Superior temporal gyrus (tissue), 1 donor: Measurements from ENCODE around the gene EXOSC5.
"Not testable (repeated sequence)": the region's sequence is repeated elsewhere in the genome, so short reads cannot be mapped to it uniquely, and the experiment has no call there.

ENCODE experiments used
- DNase-seq: peaks from one replicate; pipeline ENCODE4 v3.0.0-alpha.2; 2016; ENCODE audit errors: extremely low spot score

The EXOSC5 gene

DNA sequence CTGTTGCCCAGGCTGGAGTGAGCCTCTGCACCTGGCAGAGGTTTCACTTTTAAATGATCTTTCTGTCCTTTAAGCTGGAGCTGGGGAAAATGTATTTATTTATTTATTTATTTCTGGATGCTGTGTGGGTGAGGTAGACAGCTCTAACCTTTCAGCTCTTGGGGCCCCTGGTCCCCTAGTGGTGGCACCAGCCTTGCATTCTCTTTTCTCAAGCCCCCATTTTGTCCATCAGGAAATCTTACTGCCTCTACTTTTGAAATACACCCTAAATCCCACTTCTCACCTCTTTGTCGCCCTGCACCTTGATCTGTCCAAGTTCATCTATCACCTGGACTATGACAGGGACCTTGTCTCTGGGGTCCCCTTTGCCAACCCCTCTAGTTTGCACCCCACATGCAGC lies 31.1 kb downstream of the EXOSC5 start:
- DNase-seq = no peak

DNA sequence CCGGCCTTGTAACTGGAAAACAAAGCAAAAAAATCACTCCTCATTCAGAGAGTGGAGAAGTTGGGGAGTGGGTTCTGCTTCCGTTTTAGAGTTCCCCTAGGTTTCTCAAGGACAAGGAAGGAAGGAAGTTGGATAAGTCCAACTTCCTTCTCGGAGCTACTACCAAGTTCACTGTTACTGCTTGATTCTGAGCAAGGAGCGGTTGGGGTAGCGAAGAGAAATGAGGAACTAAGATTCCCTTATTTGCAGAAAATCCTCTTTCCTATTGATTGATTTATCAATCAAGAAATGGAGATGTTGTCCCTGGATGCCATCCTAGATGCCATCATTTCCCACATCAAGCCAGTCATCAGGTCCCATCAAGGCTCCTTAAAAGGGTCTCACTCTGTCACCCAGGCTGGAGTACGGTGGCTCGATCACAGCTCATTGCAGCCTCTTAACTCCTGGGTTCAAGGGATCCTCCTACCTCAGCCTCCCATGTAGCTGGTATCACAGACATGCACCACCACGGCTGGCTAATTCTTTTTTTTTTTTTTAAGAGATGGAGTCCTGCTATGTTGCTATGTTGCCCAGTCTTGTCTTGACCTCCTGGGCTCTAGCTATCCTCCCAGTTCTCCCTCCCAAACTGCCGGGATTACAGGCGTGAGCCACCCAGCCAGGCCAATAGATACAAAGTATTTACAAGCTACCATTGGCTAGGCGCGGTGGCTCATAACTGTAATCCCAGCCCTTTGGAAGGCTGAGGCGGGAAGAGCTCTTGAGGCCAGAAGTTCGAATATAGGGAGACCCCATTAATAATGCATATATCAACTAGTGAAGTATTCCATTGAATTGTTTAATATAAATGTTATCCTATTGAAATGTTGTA lies 32.4 kb downstream of the EXOSC5 start:
- no peak for DNase-seq

DNA sequence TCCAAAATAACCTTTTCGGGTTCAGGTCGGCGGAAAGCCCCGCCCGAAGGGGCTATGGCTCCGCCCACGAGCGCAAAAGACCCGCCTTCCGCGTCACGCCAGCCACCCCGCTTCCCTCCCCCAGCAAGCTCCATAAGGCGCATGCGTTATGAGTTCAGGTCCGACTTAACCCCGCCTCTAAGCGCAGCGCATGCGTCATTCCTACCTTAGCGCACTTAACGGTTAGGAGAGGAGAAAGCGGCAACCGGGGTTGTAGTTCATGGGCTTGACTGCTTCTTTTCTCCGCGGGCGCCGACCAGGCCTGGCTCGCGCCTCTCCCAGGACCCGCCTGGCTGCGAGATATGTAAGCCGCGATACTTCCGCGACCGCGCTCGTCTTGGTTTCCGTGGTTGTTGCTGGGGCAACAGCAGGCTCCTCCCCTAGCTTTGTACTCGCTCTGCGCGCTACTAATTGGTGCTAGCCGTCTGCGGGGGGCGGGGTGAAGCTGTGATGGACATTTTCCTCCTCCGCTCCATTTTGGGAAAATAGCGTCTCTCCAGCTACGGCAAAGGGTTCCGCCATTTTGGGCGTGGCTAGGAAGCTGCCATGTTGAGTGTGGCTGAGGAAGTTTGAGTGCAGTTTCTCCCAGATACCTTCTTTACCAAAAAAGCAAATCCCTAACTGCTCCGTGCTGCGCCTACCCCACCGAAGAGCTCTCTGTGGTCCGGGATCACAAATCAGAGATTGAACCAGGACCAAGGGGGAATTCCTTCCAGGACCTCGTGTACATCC lies 33.2 kb downstream of the EXOSC5 start, which contains the start of gene B9D2:
Gene B9D2 (minus strand): TSS at position 397 of the 771 bp plus-strand sequence. CDS start 630 bp downstream, outside the sequence.
- DNase-seq = peak; percentile 99

DNA sequence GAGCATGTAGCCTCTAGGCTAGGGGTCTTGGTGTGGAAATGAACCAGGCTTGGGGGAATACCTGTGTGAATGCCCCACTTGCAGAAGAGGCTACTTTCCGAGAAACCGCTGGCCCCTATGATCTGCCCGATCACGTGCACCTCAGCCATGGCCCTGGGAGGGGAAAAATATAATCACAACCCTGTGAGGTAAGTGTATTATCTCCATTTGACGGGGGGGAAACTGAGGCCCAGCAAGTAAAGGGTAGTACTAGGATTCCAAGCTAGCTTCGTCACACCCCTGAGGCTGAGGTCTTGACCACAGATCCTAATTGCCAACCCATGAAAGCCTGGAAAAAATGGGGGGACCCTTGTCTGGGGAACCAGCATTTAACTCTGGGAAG lies 33.8 kb downstream of the EXOSC5 start:
- no peak for DNase-seq

DNA sequence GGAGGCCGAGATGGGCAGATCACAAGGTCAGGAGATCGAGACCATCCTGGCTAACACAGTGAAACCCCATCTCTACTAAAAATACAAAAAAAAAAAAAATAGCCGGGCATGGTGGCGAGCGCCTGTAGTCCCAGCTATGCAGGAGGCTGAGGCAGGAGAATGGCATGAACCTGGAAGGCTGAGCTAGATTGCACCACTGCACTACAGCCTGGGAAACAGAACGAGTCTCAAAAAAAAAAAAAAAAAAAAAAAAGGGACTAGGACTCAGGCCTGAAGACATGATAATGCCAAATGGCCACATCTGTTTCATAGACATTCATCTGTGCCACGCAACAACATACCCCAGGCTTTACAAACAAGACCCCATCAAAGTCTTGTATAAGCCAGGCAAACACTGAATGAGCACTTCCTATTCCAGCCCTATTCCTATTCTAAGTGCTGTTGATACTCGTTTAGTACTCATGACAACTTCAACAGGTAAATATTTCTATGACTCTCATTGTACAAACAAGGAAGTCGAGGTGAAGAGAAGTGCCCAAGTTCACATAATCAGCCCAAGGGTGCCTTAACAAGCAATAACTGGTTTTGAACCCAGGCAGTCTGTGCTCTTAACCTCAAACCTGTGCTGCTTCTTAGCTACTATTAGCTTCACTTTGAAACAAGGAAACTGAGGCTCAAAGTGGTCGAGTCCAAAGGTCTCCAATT lies 34.9 kb downstream of the EXOSC5 start:
- no peak for DNase-seq

DNA sequence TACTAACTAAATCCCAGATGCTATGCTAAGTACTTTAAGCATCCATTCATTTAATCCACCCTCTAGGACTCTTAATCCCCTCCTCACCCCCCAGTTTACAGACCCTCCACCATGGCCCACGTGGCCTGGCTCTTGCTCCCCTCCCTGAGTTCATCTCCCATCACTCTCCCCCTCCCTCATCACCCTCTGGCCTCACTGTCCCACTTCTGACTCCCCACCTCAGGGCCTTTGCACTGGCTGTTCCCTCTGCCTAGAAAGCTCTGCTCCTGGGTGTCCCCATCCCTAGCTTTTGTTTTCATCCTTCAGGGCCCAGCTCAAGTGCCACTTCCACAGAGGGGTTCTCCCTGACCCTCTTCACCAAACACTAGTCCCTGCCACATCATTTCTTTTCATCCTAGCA lies 37.4 kb downstream of the EXOSC5 start:
- DNase-seq = no peak

DNA sequence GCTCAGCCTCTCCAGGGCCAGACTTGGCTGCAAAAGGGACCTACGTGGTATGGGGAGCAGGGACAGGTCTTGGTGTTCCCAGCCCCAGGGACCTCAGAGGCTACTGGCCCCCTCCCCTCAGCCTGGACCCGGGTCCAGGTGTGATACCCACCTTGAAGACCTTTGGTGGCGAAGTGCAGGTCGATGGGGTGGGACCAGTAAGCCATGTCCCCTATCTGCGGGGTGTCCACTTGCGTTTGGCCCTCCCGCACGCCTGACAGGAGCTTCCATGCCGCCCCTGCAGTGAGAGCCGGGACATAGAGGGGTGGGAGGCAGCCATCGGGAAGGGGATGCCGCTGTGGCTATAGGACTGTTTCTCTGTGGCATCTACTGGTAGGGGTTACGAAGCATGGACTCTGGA lies 39.4 kb downstream of the EXOSC5 start:
- no peak for DNase-seq

DNA sequence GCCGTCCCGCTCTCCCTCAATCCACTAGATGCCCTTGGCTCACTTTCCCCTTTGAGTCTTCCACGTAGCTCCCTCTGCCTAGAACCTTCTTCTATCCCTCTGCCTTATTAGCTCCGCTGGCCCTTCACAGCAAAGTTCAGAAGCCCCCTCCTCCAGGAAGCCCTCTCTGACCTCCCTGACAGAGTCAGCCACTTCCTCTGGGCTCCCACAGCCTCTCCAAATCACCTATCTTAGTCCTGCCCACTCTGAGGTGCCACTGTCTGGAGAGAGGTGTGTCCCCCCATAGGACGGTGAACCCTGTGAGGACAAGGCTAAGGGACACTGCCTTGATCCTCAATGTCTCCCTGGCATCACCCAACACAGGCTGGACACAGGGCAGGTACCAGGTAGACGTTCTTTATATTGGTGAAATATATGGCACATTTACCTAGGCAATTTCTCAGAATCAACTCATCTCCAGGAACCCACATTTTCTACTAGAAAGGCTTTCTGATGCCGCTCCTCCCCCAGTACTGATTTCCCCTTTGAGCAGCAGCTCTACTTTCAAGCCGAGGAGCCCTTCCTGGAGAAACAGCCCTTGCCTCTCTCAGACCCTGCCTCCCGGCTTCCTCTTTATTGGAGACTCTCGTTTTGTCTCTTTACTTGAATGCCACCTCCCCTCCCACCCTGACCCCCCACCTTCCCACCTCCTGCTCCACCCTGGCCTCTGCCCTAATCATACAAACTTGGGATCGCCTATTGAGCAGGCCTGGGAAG lies 40.0 kb downstream of the EXOSC5 start:
- no peak for DNase-seq

DNA sequence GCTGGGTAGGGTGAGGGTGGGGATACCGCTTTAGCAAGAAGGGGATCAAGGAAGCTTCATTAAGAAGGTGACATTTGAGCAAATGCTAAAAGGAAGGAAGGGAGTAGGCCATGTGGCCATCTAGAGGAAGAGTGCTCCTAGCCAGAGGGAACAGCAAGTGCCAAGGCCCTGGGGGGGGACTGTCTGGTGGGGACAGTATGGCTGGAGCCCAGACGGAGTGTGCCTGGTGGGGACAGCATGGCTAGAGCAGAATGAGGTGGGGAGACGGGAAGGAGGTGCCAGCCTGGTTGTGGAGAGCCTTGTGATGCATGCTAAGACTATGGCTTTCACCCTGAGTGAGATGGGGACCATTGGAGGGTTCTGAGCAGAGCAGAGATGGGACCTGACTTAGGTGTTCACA lies 41.4 kb downstream of the EXOSC5 start:
- no peak for DNase-seq

DNA sequence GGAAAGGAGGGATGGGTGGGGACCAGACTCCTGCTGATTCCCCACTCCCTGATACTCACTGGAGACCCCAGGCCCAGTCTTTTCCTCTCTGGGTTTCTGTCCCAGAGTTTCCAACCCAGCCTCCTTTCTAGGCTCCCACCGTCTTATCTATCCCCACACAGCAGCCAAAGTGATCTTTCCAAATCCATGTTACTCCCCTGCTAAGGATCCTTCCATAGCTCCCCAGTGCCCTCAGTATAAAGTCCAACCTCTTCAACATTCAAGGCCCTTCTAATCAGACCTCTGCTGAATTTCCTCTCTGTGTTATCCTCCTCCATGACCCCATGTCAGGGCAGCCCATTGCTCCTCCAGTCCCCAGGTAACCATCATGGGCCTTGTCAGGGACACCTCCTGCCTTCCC lies 42.1 kb downstream of the EXOSC5 start:
- DNase-seq = no peak

DNA sequence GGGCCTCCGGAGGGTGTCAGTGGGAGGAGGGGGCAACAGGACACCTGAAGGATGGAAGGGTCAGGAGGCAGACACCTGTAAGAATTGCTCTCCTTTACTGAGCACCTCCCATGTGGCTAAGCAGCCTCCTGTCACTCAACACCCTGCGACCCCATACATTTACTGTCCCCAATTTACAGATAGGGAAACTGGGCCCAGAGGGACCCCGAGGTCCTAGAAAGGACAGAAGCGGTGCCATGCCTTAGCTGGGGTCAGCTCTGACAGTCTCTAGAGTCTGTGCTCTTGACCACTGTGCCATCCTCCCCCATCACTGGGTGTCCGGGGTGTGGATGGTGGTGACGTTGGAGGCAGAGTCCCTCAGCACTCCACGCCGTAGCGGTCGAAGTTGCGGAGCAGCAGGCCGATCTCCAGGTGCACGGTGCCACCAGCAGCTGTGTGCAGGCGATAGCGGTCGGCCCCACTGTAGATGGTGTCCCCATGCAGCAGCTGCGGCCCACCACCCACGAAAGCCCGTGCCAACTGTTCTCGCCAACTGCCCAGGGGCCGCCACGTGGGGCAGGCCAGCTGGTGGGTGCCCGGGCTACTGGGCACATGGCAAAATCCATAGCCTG lies 42.7 kb downstream of the EXOSC5 start:
- no peak for DNase-seq

DNA sequence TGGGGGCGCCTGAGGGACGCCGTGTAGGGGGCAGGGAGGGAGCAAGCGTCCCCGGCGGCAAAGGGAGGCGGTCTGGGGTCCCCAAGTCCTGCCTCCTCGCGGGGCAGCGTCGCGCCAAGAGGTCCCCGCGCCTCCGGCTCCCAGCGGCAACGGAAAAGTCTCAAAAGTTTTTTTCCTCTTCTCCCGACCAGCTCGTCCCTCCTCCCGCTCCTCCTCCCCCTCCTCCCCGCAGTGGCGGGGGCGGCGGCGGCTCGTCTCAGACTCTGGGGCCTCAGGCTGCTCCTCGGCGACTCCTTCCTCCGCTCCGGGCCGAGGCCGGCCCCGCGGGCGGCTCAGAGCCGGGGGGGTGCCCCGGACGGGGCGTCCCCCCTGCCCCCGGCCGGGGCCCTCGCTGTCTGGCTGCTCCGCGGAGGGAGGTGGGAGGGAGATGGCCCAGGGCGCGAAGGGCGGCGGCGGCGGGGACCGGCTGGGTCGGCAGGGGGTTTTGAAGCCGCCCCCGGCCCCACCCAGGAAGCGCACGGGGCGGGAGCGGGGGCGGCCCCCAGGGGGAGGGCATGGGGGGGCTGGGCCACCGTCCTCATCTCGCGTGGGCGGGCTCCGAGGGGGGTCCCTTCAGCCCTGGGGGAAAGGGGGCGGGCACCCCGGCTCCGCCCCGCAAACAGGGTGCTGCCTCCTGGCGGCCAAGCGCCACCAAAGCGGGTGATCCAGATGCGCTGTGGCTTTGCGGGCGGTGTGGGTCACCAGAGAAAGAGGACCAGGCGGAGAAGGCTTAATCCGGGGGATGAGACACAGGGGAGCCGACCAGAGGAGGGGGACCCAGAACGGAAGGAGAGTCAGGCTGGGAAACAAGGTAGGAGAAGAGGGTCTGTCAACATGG lies 43.5 kb downstream of the EXOSC5 start, which contains the start of gene TGFB1:
Gene TGFB1 (minus strand): TSS at position 457 of the 877 bp plus-strand sequence. CDS start 878 bp downstream, outside the sequence.
- no peak for DNase-seq

DNA sequence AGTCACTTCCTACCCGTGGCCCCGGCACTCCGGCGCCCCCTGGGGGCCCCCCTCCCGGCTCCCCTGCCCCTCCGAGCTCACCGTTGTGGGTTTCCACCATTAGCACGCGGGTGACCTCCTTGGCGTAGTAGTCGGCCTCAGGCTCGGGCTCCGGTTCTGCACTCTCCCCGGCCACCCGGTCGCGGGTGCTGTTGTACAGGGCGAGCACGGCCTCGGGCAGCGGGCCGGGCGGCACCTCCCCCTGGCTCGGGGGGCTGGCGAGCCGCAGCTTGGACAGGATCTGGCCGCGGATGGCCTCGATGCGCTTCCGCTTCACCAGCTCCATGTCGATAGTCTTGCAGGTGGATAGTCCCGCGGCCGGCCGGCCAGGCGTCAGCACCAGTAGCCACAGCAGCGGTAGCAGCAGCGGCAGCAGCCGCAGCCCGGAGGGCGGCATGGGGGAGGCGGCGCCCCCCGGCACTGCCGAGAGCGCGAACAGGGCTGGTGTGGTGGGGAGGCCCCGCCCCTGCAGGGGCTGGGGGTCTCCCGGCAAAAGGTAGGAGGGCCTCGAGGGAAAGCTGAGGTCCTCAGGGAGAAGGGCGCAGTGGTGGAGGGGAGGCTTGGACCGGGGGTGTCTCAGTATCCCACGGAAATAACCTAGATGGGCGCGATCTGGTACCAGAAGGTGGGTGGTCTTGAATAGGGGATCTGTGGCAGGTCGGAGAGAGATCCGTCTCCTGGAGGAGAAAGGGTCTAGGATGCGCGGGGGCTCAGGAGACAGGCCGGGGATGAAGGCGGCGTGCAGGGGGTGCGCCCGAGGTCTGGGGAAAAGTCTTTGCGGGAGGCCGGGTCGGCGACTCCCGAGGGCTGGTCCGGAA lies 44.3 kb downstream of the EXOSC5 start:
- DNase-seq = no peak

DNA sequence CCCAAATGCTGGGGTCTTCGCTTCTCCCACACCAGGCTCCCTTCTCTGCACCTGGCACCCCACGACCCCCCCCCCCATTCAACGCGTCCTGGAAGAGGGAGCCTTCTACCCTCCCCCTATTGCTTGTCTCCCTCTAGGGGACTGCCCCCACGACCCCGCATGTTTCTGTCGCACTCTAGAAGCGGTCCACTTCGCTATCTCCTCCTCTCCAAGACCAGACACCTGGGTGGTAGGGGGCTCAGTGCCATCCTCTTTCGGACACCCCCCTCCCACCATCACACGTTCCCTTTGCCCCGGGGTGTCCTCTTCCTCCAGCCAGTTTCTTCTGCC lies 44.9 kb downstream of the EXOSC5 start:
- no peak for DNase-seq

DNA sequence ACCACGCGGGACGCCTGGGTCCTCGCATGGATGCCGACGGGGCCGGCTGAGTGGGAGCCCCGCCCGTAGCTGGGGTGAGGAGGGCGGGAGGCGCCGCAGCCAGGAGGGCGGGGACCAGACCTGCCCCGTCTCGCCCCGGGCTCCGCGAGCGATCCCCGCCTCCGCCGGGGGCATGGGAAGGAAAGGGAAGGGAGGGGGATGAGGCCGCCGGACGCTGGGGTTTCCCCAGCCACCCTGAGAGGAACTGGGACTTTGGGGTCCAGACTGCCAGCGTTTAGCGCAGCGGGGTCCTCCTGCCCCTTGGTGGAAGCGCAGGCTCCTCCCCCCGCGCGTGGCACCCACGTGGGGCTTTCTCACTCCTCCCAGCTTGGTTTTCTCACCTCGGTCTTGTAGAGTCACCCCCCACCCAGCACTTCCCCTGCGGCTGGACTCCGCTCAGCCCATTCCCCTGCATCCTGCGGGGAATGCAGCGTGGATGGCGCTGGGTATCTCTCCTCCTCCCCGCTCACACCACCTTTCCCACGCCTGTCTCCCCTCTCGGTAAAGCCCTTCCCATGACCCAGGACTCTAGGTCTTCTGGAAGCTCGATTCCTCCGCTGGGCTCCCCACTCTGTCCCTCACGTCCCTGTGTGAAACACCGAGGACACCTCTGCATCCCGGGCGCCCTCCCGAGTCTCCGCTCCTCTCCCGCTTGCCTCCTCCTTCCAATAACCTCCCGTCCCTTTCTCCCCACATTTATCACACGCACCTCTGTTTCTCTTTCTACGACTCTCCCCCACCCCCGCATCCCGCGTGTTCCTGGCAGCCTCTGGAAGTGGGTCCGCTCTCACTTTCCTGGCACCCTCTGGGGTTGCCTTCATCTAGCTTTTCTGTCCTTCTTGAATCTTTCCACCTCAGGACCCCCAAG lies 45.6 kb downstream of the EXOSC5 start:
- DNase-seq = no peak

DNA sequence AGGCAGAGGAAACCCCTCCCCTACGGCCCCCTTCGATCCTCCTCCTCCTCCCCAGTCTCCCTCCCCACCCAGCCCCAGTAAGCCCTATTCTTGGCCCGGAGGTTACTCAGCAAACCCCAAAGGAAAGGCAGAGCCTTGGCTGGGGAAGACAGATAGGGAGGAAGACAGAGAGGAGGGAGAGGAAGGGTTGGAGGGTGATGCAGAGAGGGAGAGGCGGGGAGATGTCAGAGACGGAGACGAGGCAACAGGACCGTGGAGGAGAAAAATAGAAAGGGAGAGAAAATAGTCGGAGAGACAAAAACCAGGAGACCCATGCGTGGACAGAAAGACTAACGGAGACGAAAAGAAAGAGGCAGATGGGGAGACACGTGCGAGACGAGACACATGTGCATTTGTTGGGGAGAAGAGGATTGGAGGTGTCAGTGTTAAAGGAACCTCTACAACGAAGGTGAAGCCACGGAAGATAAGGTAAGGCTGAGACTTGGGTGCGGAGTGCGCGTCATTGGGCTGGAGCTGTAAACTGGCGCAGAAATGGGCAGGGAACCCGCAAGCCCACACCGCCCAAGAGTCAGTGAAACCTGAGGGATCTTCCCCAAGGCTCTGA lies 46.3 kb downstream of the EXOSC5 start:
- no peak for DNase-seq

DNA sequence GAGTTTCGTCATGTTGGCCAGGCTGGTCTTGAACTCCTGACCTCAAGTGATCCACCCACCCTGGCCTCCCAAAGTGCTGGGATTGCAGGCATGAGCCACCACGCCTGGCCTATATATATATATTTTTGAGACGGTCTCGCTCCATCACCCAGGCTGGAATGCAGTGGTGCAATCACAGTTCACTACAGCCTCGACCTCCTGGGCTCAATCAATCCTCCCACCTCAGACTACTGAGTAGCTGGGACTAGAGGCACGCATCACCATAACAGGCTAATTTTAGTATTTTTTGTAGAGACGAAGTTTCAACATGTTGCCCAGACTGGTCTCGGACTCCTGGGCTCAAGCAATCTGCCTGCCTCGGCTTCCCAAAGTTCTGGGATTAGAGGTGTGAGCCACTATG lies 50.2 kb downstream of the EXOSC5 start:
- not testable (repeated sequence) for DNase-seq

DNA sequence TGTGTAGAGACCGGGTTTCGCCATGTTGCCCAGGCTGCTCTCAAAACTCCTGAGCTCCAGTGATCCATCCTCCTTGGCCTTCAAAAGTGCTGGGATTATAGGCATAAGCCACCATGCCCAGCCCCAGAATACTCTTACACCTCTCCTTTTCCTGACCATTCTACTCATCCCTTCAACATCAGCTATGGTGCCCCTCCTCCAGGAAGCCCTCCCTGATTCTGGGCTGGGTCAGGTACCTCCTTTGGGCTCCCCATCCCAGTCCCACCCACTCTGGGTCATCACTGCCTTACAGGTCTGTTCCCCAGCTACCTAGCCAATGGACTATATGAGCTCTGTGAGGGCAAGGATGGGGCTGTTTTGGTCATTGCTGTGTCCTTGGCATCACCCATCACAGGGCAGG lies 53.0 kb downstream of the EXOSC5 start:
- no peak for DNase-seq
